ENCODE data around the gene LYAR.

The LYAR gene

GRCh38 chr4:4316150-4316495, 26.2 kb upstream of the LYAR start:
- no peak for DNase-seq (ENCODE audit: low read depth in 2 of 2)

- no peak for DNase-seq (ENCODE audit: low read depth in 2 of 2)
Observed at GRCh38 chr4:4315461-4316149, 25.7 kb upstream of the LYAR start.

- DNase-seq (ENCODE audit: low read depth in 2 of 2), result no peak
Observed at GRCh38 chr4:4311193-4311592, 21.2 kb upstream of the LYAR start.

- DNase-seq (ENCODE audit: low read depth in 2 of 2), result no peak
Observed at GRCh38 chr4:4308800-4309441, 19.0 kb upstream of the LYAR start.

- DNase-seq (ENCODE audit: low read depth in 2 of 2), result no peak
Observed at GRCh38 chr4:4306920-4307319, 17.0 kb upstream of the LYAR start.

GRCh38 chr4:4302416-4302815, 12.5 kb upstream of the LYAR start:
- no peak for DNase-seq (ENCODE audit: low read depth in 2 of 2)

GRCh38 chr4:4302001-4302400, 12.0 kb upstream of the LYAR start:
- no peak for DNase-seq (ENCODE audit: low read depth in 2 of 2)

- no peak for DNase-seq (ENCODE audit: low read depth in 2 of 2)
Observed at GRCh38 chr4:4299006-4299405, 9.1 kb upstream of the LYAR start.

GRCh38 chr4:4296283-4296846, 6.4 kb upstream of the LYAR start:
- DNase-seq (ENCODE audit: low read depth in 2 of 2), result no peak

- DNase-seq (ENCODE audit: low read depth in 2 of 2), result no peak
Observed at GRCh38 chr4:4293279-4293678, 3.3 kb upstream of the LYAR start.

GRCh38 chr4:4289597-4289940, 385 bp downstream of the LYAR start:
- DNase-seq (ENCODE audit: low read depth in 2 of 2), result no peak

GRCh38 chr4:4289055-4289454, 899 bp downstream of the LYAR start:
- DNase-seq (ENCODE audit: low read depth in 2 of 2), result no peak

- DNase-seq (ENCODE audit: low read depth in 2 of 2), result no peak
Observed at GRCh38 chr4:4288098-4288497, 1.9 kb downstream of the LYAR start.

- DNase-seq (ENCODE audit: low read depth in 2 of 2), result no peak
Observed at GRCh38 chr4:4284827-4285618, 4.9 kb downstream of the LYAR start.

GRCh38 chr4:4281787-4282186, 8.2 kb downstream of the LYAR start:
- no peak for DNase-seq (ENCODE audit: low read depth in 2 of 2)

GRCh38 chr4:4277531-4277930, 12.4 kb downstream of the LYAR start:
- DNase-seq (ENCODE audit: low read depth in 2 of 2), result no peak

GRCh38 chr4:4274226-4274625, 15.7 kb downstream of the LYAR start:
- DNase-seq (ENCODE audit: low read depth in 2 of 2), result no peak

- DNase-seq (ENCODE audit: low read depth in 2 of 2), result no peak
Observed at GRCh38 chr4:4271912-4272311, 18.0 kb downstream of the LYAR start.

- DNase-seq (ENCODE audit: low read depth in 2 of 2), result no peak
Observed at GRCh38 chr4:4270529-4270928, 19.4 kb downstream of the LYAR start.

GRCh38 chr4:4269856-4270255, 20.1 kb downstream of the LYAR start:
- DNase-seq (ENCODE audit: low read depth in 2 of 2), result peak in 1 of 2 donors; percentile 12

GRCh38 chr4:4269331-4269731, 20.6 kb downstream of the LYAR start:
- DNase-seq (ENCODE audit: low read depth in 2 of 2), result peak in 1 of 2 donors; percentile 30

- no peak for DNase-seq (ENCODE audit: low read depth in 2 of 2)
Observed at GRCh38 chr4:4268776-4269175, 21.2 kb downstream of the LYAR start.

GRCh38 chr4:4267981-4268380, 22.0 kb downstream of the LYAR start:
- no peak for DNase-seq (ENCODE audit: low read depth in 2 of 2)

Measured in stimulated activated CD8-positive, alpha-beta memory T cell treated with anti-CD3 and anti-CD28 coated beads, Interleukin-7, amount 100 ng/mL, for 4 hours (primary cell).